GM18520 (cell line): ENCODE data around the gene CBY3.
"Not testable (repeated sequence)": the region's sequence is repeated elsewhere in the genome, so short reads cannot be mapped to it uniquely, and the experiment has no call there.

Source experiments
- ATAC-seq: cut with Tn5 transposase; IDR thresholded peaks from one replicate; pipeline ENCODE4 v1.9.1; 2021; ENCODE audit not compliant: unreplicated experiment

The CBY3 gene

DNA sequence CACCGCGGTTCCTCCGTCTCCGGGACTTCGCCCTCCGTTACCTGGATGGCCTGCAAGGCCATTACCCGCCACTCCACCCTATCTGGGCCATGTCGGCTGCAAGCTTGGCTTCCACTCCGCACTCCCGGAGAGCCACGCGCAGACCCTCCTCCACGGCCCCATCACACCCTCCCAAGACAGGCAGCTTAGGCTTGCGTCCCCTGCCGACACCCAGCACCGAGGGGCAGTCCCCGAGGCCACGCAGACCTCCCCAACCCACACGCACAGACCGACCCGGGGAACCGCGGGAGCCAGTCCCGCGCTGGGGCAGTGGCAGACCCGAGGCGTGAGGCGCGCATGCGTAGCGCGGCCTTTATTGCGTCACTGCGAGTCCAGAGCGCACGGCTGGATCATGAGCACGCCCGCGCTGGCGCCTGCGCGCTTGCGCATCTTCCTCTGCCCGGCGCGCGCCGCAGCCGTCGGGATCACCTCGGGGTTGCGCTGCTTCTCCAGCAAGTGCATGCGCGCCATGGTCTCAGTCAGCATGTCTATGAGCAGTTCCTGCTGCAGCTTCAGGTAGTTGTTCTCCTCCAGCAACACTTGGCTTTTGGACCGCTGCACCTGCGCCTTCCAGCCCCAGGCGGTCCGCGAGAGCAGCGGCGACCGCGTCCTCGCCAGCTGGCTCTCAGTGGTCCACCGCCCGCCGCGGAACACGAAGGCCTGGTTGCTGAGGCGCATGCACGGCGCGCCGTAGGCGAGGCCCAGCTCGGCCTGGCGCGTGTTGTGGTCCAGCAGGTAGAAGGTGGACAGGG, 2.4 kb downstream of the CBY3 start:
- ATAC-seq: peak; percentile 83

DNA sequence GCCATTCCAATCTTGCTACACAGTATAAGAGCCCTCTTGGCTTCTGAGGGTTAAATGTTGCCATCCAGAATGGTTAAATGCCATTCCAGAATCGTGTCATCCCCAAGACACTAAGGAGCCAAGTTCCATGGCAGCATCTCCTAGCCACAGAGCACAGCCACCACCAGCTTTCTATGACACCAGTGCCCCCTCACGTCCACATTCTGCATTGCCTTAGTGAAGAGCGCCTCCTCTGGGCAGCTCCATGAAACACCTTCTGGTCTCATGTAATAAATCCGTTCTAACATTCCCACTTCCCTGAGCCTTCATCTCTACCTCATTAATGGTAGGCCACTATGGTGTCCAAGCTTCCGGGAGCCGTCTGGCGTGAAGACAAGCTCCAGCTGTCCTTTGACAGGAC, 12.4 kb downstream of the CBY3 start:
- peak; percentile 52 for ATAC-seq

DNA sequence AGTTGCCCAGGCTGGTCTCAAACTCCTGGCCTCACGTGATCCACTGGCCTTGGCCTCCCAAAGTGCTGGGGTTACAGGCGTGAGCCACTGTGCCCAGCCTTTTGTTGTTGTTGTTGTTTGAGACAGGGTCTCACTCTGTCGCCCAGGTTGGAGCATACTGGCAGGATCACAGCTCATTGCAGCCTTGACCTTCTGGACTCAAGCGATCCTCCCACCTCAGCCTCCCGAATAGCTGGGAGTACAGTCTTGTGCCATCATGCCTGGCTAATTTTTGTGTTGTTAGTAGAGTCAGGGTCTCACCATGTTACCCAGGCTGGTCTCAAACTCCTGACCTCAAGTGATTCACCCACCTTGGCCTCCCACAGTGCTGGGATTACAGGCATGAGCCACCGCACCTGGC, 19.2 kb downstream of the CBY3 start:
- not testable (repeated sequence) for ATAC-seq

DNA sequence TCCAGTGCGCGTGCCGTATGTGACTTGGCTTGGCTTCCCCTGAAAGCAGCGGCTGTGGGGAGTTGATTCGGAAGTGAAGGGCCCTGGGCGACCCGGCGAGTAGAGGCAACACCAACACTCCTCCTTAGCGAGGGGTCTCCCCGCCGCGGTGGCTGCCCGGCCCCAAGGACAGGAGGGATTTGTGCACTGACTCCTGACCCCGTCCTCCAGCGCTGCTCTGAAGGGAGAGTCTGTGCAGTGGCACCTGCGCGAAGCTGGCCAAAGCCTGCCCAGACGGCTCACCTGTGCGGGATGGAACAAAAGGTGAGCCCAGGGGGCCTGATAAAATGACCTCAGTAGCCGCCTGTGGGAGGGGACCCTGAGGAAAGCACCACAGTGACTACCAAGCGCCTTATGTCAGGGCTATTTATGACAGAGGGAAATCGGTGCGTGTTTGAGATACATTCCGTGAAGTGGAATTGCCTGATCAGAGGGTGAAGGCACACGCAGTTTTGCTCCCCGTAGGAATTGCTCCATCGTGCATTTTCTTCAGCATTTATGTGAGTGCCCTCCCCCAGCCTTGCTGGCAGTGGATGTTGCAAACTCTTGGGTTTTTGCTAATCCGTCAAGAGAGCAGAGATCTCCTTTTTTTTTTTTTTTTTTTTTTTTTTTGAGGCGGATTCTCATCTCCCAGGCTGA, 22.5 kb downstream of the CBY3 start:
- not testable (repeated sequence) for ATAC-seq

DNA sequence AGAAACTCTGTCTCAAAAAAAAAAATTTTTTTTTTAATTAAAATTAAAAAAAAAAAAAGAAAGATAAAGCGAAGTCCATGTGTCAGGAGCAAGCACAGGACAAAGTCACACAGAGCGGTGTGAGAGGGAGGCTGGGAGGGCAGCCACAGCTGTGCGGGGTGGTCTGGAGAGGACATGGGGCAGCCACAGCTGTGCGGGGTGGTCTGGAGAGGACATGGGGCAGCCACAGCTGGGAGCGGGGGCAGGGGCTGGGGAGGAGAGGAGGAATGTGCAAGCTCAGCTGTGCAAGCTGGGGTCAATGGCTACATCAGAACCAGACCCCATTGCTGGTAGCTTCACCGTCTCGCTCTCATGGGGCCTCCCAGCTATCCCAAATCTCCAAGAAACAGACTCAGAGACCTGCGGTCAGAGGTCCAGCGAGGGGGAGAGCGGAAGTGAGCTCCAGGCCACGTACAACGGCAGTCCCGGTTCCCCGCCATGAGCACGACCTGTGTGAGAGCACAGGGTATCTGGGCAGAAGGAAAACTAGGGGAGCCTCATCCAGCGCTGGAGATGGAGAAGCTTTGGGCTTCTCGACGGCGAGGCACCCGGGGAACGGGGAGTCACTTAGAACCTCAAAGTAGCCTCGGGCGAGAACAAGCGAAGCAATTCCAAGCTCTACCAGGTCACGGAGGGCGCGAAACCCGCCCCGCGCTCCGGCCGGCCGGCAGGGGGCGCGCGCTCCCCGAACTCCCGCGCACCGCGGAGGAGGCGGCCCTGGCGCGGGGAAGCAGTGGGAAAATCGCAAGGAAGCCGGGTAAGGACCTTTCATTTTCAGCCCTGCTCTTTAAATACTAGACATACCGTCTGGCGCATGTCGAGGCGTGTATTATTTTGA, 23.3 kb downstream of the CBY3 start:
- peak; percentile 82 for ATAC-seq

DNA sequence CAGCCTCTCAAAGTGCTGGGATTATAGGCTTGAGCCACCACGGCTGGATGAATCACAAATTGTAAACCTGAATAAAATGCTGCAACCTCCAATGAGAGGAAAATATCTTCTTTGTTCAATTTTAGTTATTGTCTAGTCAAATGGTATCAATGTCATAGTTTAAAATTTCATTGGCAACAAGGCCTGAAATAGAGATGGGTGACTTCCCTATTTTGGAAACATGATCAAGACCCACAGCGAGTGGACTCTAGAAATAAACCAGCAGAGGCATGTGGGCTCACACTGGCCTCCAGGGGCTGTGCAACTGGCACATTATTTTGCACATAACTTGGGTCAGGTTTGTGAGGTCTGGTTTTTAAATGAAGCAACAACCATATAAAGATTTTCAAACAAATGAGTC, 27.7 kb downstream of the CBY3 start:
- ATAC-seq: not testable (repeated sequence)

DNA sequence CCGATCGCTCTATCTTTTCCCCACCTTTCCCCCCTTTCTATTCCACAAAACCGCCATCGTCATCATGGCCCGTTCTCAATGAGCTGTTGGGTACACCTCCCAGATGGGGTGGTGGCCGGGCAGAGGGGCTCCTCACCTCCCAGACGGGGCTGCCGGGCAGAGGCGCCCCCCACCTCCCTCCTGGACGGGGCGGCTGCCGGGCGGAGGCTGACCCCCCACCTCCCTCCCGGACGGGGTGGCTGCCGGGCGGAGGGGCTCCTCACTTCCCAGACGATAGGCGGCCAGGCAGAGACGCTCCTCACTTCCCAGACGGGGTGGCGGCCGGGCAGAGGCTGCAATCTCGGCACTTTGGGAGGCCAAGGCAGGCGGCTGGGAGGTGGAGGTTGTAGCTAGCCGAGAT, 30.6 kb downstream of the CBY3 start:
- not testable (repeated sequence) for ATAC-seq

DNA sequence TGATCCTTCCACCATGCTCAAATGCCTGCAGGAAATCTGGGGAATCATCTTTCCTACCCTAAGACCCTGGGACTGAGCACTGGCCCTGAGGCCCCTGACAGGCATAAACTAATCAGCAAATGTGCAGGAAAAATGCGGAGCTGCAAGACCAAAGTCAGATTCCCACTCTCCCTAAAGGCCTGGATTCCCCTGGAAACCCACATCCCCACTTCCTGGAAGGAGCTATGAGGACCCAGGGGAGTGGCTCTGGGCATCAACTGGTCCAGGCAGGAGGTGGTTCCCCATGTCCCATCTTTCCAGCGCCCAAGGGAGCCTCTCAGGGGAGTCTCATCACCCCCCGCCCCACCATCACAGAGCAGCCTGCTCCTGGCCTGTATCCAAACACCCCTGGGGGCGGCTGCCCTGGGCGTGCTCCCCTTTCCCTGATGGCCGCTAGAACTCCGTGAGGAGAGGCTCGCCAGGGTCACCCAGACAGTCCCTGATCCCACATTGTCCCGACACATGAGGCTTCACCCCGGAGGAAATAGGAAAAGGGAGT, 31.6 kb downstream of the CBY3 start:
- not testable (repeated sequence) for ATAC-seq

DNA sequence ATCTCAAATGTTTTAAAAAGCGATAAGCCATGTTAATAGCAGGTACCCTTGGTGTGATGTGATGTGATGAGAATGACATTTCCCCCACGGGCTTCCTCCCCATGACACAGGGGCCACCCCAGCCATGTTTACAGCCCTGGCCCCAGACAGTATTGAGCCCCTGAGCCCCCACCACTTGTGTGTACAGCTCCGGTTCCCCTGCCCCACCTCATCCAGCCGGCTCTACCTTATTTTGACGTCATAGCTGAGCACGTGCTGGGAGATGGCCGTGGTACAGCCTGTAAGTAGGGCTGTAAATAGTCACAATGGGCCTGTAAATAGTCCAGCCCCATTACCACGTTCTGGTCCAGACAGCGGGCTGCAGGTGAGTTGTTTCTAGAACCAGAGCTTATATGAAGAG, 32.4 kb downstream of the CBY3 start:
- no peak for ATAC-seq

DNA sequence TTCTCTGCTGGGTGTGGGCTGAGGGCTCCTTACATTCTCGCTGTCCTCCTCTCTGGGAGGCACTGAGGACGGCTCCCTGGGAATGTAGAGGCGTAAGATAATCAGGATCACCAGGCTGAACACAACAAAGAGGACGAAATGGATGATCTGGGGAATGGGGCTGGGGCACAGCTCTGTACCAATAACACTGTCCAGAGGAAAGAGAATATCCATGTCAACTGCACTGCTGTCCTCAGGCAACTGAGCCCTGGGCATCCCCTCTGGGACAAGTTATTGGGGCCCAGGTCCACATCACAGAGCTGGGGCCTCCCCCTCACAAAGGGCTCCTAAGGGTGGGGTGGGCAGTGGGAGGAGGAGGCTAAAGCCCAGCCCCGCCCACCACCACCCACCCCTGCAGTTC, 36.1 kb downstream of the CBY3 start:
- ATAC-seq: not testable (repeated sequence)

DNA sequence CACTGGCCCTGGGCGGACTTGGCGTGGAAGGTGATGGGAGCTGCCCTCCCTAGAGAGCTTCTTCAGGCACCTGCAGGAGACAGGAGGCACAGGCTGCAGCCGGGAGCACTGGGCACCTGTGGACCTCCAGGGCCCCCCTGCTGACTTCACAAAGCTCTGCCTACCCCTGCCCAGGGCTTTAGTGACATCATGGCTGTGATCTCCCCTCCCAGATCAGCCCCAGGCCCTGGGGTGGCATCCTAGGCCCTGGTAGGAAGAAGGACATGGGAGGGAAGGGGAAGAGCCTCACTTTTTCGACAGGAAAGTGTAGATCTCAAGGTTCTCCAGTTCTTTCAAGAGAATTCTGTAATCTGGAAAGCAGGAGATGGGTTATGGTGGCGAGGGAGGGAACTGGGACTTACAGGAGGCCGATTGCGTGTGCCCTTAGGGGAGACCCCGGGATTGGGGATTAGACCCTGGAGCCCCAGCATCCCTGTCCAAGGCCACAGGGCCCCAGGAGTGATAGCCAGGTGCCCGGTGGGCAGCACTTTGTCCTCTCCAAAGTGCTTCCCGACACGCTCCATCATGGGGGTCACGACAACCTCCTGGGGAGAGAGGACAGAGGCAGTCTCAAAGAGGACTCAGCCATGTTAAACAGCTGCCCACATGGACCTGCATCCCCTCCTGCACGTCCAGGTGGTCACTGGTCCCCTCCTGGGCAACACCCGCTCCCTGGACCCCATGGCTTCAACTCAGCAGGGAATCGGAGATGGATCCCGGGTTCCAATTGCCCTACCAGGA, 37.5 kb downstream of the CBY3 start:
- not testable (repeated sequence) for ATAC-seq

DNA sequence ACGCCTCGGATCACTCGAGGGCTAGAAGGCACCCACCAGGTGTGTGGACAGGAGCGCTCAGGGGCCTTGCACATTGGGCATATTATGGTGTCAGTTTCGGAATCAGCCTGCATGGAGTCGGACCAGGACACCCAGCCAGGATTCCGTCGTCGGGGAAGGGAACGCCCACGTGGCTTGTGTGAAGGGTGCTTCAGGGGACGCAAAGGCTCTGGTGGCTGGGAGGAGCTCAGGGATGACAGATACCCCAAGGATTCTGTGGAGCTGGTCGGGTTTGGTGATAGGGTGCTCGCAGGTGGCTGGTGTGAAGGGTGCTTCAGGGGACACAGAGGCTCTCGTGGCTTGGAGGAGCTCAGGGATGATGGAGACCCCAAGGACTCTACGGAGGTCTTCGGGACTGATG, 38.2 kb downstream of the CBY3 start:
- not testable (repeated sequence) for ATAC-seq

DNA sequence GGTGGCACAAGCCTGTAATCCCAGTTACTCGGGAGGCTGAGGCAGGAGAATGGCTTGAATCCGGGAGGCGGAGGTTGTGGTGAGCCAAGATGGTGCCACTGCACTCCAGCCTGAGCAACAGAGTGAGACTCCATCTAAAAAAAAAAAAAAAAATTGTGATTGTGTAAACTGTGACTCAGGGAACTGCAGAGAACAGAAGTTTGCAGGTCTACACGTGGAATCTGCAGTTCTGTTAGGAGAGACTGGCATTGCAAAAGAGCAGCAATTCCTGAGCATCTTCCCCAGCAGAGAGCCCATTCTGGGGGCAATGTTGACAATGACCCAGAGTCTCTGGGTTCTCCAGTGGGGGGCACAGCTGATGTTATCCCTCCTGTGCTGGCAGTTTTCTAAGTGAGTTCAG, 39.1 kb downstream of the CBY3 start:
- not testable (repeated sequence) for ATAC-seq

DNA sequence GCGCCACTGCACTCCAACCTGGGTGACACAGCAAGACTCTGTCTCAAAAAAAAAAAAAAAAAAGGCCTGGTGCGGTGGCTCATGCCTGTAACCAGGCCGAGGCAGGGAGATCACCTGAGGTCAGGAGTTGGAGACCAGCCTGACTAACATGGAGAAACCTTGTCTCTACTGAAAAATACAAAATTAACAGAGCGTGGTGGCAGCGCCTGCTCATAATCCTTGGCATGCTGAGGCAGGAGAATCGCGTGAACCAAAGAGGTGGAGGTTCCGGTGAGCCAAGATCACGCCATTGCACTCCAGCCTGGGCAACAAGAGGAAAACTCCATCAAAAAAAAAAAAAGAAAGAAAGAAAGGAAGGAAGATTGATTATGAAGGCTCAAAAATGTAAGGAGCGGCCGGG, 41.5 kb downstream of the CBY3 start:
- not testable (repeated sequence) for ATAC-seq

DNA sequence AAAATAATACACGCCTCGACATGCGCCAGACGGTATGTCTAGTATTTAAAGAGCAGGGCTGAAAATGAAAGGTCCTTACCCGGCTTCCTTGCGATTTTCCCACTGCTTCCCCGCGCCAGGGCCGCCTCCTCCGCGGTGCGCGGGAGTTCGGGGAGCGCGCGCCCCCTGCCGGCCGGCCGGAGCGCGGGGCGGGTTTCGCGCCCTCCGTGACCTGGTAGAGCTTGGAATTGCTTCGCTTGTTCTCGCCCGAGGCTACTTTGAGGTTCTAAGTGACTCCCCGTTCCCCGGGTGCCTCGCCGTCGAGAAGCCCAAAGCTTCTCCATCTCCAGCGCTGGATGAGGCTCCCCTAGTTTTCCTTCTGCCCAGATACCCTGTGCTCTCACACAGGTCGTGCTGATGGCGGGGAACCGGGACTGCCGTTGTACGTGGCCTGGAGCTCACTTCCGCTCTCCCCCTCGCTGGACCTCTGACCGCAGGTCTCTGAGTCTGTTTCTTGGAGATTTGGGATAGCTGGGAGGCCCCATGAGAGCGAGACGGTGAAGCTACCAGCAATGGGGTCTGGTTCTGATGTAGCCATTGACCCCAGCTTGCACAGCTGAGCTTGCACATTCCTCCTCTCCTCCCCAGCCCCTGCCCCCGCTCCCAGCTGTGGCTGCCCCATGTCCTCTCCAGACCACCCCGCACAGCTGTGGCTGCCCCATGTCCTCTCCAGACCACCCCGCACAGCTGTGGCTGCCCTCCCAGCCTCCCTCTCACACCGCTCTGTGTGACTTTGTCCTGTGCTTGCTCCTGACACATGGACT, 46.3 kb downstream of the CBY3 start:
- ATAC-seq: peak; percentile 86

DNA sequence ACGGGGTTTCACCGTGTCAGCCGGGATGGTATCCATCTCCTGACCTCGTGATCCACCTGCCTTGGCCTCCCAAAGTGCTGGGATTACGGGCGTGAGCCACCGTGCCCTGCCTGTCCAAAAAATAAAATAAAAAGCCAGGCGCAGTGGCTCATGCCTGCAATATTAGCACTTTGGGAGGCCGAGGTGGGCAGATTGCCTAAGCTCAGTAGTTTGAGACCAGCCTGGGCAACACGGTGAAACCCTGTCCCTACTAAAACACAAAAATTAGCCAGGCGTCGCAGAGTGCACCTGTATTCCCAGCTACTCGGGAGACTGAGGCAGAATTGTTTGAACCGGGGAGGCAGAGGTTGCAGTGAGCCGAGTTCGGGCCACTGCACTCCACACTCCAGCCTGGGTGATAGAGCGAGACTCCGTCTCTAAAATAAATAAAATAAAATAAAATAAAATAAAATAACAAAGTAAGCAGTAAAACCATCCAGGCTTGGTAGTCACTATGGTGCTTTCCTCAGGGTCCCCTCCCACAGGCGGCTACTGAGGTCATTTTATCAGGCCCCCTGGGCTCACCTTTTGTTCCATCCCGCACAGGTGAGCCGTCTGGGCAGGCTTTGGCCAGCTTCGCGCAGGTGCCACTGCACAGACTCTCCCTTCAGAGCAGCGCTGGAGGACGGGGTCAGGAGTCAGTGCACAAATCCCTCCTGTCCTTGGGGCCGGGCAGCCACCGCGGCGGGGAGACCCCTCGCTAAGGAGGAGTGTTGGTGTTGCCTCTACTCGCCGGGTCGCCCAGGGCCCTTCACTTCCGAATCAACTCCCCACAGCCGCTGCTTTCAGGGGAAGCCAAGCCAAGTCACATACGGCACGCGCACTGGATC, 47.1 kb downstream of the CBY3 start:
- not testable (repeated sequence) for ATAC-seq
